DMS53 (cell line): ENCODE measurements around the gene CYP2U1.
"Not testable (repeated sequence)": the region's sequence is repeated elsewhere in the genome, so short reads cannot be mapped to it uniquely, and the experiment has no call there.

Experiments used
- DNase-seq: peaks from one replicate; lab custom pipeline; 2025; lab: John Stamatoyannopoulos, UW

Gene CYP2U1

DNA sequence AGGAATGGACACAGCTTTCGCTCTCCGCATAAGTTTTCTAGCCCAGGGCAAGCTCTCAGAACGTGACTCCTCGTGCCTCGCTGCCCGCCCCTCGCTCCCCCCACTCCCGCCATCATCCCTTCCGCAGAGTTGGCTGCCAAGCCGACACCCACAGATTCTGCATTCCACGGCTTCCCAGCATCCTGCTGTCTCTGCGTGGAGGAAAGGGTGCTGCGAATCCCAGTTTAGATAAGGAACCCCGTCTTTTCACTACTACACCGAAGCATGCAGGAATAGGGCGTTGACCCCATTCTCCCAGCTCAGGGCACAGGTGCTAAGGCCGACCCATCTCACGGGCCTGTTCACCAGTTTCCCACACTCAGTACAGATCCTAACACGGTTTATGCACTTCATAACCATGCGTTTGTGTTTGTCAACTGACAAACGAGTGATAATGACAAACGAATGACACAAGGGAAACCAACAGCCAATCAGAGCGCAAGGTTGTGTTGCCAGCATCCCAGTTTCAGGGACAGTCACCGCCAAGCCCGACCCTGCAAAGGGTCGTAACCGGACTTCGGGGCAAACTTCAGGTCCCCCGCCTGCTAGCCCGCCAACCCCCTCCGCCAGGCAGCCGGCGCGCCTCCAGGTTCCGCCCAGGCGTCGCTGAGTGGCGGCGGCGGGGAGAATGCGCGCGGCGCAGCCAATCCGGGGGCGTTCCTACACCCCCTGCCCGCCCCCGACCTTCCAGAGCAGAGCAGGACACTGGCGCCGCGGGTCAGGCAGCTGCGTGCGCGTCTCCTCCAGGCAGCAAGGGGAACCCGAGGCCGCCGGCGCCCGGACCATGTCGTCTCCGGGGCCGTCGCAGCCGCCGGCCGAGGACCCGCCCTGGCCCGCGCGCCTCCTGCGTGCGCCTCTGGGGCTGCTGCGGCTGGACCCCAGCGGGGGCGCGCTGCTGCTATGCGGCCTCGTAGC, at the start of gene CYP2U1:
TSS of gene CYP2U1 (plus strand) at position 729 of the 954 bp plus-strand sequence. CDS start at position 824, 95 bp downstream.
- DNase-seq = peak; percentile 88

DNA sequence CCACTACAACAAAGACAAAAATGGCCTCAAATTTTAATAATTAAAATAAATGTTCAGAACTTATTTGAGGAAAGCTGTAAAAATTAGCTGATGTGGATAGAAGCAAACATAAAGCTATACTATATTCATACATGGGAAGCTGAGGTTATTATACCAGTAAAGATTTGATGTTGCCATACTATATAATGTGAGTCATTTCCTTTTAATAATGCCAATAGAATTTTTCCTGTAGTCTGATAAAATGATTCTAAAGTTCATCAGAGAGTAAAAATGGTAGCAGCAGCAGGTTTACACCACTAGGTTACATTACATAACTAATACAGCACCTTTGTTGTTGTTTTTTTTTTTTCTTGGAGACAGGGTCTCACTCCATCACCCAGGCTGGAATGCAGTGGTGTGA, 45.5 kb upstream of the CYP2U1 start:
- no peak for DNase-seq

DNA sequence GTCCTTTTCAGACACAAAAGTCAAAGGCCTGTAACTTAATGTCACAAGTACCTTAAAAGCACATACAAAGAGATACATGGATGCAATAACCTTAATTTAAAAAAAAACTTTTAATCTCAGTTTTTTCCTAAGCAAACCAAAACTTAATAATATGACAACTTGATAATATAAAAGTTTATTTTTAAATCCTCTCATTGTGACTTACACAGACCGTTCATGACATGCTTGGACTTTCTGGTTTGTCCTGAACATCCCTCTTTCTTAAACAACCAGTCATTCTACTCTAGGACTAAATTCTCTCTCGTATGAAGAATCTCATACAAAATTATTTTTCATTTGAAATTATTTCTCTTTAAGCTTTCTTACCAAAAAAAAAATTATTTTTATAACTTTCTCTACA, 43.1 kb upstream of the CYP2U1 start:
- peak; percentile 25 for DNase-seq

DNA sequence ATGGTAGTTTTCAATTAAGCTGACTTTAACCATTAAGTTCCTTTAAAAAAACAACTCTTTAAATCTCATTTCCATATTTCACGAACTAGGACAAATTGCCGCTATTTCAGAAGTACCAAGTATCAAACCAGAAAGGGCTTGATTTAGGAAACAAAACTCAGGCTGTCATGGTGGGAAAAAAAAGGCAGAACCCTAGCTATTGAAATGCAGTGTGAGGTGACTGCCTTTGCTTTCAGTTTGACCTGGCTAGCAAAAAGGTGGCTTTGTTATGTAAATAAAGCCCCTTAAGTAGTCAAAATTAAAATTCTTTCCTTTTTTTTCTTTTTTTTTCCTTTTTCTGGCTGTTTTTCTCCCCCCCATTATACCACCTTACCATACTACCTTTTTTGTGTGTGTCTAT, 40.6 kb upstream of the CYP2U1 start:
- DNase-seq = no peak

DNA sequence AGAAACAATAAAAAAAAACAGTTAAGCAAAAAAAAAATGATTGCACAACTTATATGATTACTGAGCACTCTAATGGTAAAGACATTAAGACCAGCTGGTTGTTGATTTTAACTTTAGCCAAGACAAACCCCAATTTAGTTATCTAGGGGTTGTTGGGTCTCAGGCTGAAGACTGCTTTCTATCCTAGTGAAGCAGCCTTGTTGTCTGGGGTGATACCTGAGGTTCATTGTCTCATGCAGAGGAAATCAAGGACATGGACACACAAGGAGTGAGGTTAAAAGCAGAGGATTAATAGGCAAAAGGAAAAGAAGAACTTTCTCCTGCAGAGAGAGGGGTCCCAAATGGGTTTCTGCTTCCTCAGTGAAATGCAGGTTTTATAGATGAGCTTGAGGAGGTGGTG, 40.0 kb upstream of the CYP2U1 start:
- no peak for DNase-seq

DNA sequence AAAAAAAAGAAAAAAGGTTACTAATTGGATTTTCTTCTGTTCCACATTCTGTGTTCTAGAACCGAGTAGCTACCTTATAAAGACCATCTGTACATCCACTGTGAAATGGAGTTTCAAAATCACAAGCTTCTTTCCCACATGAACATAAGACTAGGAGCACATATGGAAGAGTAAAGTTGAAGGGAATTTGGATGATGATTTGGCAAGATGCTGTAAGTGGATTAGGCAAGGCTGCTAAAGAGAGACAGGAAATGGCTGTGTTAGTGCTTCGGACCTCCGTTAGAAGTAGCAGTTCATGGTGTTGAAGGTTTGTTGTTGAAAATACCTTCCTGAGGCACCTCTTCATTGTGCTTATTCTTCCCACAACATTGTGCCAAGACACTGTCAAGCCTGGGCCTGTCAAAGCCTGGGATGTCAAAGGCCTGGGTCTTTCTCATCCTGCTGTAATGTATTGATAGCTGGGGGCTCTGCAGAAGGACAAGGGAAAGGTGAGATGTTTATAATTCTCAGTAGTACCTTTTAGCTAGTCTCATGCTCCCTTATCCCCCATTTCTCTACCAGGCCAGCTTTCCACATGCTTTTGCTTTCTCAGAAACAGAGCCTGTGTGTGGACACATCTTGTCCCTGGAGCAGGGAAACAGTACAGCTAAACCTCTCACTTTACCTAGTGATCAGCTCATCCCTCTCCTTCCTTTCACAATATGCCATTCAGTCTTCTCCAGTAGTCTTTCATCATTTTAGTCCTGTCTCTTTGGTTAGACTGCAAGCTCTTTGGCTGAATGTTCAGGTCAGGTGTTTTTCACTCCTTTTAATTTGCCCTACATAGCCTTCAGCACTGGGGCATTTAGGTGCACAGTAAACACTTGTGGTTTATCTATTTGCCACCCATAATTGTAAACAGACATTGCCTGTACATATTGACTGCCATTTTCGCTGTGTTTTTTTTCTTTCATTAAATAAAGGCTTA, 37.9 kb upstream of the CYP2U1 start:
- peak; percentile 2 for DNase-seq

DNA sequence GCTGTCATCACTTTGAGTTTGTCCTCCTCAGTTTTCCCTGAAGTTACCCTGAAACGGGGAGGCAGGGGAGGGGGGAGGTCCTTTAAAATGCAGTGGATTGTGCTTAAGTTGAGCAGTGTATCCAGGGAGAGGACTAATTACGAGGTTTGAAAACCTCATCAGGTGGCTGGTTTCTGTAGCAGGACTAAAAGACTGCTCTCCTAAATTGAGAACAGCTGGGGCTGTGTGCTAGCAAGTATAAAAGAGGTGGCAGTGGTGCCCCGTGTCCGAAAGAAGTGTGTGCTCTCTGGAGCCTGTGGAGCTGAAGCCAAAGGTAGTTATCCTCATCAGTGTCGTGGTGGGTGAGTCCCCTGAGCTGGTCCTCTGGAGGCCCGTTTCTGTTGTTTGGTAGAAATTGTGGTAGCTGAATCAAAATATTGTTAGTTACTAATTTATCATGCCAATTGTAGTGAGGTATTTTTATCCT, 37.2 kb upstream of the CYP2U1 start:
- no peak for DNase-seq

DNA sequence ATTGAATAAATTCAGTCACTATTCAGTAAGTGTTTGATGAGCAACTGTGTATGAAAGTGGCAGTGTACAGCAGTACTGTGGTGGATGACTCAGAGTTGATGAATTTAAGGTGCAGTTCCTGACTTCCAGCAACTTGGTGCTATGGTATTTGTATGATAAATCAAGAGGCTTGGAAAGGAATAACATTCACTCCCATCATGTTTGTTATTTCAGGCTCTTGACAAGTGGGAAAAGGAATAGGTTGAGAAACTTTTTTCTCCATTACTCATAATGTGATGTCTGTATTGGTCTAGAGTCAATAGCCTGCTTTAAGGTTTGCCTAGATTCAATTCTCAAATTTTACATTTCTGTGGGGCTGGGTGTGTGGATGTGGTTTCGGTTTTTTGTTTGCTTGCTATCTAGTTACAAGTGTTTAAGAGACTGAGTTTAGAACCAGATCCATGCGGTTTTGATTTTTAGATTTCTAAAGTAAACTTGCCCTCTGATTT, 35.1 kb upstream of the CYP2U1 start:
- peak; percentile 44 for DNase-seq

DNA sequence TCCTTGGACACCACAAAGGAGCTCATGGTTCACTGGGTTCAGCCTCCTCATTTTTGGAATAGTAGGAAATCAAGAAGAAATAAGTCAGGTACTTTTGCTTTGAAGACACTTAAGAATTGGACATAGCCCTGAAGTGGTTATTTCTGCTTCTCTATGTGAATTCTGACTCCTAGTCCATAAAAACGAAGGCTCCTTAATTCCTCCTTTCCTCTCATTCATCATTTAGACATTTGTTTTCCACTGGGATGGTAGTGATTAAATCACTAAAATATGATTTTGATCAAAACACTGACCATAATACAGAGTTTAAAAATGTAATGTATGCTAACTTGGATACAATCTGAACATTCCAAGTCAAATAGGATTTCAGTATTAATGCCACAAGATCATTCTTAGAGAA, 34.7 kb upstream of the CYP2U1 start:
- no peak for DNase-seq

DNA sequence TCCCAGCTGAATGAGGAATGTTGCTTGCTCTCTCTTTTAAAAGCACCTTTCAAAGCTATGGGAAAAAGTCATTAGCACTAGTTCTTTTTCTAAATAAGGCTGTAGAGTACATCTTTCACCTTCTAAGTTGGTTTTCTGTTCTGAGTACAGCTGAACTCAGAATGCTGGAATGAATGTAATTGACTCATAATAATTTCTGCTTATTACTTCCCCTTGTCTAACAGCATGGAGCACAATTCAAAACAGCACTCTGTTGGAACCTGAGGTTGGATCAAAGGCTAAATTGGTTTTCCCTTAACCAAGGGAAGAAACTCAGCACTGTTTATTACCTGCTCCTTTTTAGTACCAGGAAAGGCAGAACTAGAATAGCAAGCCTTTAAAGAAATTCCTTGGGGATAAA, 33.5 kb upstream of the CYP2U1 start:
- no peak for DNase-seq

DNA sequence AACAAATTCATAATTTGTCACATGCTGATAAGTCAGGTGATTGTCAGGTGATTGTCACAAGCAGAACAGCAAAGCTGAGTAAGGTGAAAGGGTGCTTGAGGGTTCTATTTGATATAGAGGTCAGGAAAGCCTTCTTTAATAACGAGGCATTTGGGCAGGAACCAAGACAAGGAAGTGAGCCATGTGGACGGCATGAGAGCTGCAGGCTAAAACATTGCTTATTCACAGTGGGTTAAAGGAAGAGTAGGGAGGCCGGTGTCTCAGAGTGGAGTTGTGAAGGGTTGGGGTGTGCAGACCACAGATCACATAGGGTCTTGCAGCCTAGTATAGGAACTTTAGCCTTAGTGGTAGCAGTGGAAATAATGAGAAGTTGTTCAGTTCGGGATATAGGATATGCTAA, 31.3 kb upstream of the CYP2U1 start:
- DNase-seq = no peak

DNA sequence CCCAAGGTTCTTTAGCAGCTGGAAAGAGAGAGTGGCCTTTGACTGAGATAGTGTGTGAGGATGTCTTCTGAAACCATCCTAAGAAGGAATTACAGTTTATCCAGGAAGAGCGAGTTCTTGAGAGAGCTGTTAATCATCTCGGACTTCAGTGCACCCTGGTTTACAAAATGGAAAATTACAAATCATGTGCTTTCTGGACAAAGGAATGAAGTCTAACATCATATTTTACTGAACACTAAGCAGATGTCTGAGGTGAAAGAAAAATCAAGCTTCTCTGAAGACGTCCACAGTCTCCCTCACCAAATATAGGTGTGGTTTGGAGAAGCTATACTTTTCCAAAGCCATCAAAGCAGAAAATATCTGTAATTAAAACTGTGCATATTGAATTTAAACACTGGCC, 30.8 kb upstream of the CYP2U1 start:
- DNase-seq = no peak

DNA sequence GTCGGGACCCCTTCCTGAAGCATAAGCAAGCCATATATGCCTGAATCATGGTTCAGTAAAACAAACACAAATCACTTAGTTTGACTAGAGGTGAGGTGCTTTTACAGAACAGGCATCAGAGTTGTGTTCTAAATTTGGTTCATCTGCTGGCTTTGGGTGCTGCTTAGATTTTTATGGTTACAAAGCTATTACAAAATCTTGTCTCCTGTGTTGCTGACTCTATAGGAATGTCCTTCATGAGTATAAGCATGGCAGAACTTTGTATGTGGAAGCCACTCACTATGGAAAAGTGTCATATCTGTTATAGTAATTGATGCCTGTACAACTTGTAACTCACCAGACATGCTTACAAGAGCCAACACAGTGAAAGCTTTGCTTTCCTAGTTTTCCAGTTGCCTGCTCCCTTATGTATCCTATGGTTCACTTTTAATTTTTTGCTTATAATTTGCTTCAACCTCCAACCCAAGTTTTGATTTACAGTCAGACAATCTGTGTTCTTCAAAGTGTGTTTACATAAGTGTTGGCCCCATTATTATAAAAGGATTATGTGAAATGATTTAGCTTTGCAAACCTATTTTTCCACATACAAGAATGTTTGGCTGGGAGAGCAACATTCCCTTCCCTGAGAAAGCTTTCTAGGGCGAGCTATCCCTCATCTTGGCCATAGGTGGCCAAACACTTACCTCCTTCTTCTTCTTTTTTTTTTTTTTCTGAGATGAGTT, 30.0 kb upstream of the CYP2U1 start:
- DNase-seq = no peak

DNA sequence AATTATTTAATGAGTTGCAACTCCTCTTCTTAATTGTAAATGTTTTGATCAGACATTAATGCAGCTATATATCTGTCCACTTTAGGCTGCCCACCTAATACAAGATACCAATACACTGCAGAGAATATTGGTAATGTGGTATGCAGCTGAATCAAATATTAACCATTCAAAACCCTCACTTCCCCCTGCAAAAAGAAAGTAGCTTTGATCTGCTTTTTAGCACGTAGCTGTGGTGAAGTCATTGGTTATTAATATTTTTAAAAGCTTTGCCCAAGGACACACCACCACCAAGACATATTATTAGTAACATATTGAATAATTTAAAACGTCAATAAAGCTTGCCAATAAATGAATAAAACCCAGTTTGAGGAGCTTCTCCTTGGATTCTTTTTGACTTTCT, 28.6 kb upstream of the CYP2U1 start:
- DNase-seq = no peak

DNA sequence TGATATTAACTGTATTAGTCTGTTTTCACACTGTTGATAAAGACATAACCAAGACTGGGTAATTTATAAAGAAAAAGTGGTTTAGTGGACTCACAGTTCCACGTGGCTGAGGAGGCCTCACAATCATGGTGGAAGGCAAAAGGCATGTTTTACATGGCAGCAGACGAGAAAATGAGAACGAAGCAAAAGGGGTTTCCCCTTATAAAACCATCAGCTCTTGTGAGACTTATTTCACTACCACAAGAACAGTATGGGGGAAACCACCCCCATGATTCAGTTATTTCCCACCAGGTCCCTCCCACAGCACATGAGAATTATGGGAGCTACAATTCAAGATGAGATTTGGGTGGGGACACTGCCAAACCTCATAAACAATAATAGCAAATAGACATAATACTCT, 26.3 kb upstream of the CYP2U1 start:
- DNase-seq = not testable (repeated sequence)

DNA sequence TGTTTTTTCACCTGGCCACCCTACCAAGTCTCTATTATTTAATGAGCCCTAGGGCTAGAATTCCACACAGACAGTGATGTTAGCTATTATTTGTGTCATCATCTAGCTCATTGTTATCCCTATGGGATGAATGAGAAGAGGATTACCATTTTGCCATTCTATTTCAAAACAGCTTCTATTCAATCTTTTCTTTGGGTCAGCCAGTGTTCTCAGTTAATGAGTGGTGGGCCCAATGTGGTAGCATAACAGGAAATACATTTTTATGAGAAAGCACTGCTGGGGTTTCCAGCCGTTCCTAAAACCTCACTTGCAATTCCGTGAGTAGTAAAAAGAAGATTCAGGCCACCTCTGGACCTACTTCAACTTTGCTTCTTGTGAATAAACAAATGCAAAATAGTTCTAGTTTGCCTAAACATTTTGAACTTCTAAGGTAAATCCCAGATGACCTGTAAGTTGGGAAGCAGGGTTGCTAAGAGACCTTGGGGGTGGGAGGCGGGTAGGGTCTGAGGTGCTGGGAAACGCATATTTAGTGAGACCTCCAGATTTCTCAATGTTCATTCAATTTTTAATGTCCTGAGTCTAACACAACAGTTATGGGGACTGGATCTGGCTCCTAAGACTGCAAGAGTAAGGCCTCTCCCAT, 24.8 kb upstream of the CYP2U1 start:
- DNase-seq = no peak

DNA sequence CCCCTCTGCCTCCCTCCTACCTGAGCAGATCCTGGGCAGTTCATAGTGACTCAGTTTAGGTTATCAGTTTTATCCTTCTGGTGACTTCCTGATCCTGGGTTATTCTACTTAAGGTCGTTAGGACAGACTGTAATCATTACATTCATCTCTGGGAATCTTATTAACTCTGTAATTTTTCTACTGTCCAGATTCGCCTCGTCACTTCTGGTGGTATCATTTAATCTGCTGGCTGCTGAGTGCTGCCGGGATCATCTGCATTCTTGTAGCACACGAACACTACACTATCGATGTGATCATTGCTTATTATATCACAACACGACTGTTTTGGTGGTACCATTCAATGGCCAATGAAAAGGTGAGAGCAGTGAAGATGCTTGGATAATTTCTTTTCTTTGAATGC, 23.0 kb upstream of the CYP2U1 start:
- no peak for DNase-seq

DNA sequence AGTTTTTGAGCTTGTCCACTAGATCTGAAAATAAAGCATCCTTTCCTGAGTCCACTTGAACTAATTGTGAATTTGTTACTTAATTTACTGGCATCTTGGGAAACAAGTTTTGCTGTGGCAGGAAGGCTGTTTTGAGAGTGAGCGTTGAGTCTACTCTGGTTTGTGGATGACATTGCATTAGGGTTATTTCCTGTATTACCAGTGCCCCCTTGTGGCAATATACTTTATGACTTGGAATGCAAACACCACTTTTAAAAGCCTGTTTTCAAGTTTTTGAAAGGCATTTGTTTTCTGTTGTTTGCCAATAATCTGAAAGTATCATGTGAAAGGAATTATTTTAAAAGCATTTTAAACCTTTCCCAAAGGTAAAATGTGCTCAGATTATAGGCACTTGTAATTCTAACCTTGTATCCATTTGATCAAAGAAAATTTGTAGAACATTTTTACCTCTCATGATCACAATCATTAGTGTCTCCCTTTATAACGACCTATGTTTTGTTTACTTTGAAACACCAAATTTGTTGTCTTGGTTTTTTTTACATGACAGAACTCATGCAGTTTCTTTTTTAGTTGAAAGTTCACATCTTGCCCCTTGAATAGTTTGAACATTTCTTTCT, 18.0 kb upstream of the CYP2U1 start:
- DNase-seq = peak; percentile 72

DNA sequence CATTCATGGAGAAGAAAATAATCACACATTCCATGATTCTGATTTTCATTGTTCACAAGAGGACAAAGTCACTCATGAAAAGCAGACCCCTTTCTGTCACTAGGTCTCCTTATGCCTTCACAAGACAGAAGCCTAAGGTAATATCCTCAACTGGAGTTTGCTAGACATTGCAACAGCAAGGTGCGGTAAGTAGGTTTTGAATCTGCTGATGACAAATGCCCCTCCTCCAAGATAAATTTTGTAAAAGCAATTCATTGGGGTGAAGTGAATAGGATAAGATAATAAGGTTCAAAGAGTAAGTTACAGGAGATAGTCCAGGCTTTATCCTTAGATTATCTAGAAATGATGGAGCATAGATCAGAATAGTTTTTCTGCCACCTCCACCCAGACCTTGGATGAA, 16.1 kb upstream of the CYP2U1 start:
- DNase-seq = no peak

DNA sequence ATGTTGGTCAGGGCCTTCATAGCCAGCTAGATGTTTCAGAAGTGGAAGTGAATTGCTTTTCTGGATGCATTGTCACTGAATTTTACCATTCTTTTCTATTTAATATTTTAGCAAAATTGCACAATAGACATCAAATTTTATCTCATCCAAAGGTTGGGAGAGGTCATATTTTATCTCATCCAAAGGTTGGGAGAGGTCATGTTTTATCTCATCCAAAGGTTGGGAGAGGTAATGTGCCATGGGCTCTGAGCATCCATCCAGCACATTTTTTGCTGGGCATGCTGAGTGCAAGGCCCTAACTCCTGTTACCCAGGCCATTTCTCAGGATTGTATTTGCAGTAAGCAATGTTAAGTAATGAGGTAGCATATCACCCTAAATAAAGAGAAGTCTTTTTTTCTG, 14.7 kb upstream of the CYP2U1 start:
- no peak for DNase-seq

DNA sequence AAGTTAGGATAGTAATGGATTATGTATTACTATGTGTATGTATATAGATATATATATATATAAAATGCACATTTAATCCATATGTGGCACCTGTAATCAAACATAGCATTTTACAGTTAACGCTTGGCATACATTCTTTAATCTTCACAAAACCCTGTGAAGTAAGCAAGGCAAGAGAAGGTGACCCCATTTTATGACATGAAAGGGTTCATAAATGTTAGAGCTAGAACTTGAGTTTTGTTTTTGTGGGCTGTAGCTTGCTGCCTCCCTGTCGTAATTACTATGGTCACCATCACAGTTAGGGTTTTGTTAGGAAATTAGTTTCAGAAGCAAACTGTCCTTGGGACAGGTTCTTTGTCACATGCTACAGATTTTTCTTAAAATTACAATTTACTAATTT, 13.8 kb upstream of the CYP2U1 start:
- DNase-seq = no peak
